GM18517 (cell line): ENCODE results near the gene GLT1D1.
A peak's percentile ranks its signal among the peaks of the same experiment; 100 is the strongest.

ENCODE experiments used
- ATAC-seq: cut with Tn5 transposase; IDR thresholded peaks from one replicate; pipeline ENCODE4 v1.9.1; 2021; ENCODE audit warnings: mild to moderate bottlenecking, moderate library complexity; ENCODE audit not compliant: unreplicated experiment

The GLT1D1 gene

DNA sequence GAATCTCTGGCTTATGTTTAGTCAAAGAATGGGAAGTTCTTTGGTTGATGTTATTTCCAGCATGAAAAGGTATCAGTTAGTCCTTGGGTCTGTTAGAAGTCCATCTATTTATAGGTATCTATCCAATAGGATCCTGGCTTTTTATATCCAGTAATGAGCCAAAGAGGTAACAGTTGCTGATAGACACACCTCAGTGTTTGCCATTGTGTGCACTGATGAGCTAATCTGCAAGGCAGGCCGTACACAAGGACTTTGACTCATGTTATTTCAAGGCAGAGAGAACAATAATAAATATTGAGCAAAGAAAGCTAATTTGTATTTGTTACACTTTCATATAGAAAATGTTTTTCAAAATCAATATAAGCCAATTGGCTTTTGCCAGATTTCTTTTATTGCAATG is 56.4 kb downstream of the GLT1D1 start:
- no peak for ATAC-seq

- no peak for ATAC-seq
Observed at GRCh38 chr12:128910629-128911028, 57.4 kb downstream of the GLT1D1 start.

DNA sequence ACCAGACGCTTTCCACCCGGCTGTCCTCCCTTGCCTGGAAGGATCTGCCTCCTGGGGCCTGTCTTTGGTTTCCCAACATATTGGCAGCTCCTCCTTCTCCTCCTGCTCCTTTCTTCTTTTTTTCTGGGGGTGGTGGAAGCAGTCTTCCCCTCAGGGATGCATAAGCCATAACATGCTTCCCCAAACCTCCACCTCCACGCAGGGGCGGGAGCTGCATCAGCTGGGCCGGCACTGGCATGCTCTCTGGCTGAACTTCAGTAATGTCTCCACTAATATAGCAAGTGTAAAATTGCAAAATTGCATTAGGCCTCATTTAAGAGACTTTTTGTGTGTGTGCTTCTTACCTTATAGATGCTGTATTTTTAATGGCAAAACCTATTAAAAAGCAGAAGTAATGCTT is 58.6 kb downstream of the GLT1D1 start:
- ATAC-seq: no peak

GRCh38 chr12:128914908-128915563 is 61.8 kb downstream of the GLT1D1 start:
- peak; percentile 98 for ATAC-seq

- no peak for ATAC-seq
Observed at GRCh38 chr12:128916425-128916824, 63.1 kb downstream of the GLT1D1 start.

DNA sequence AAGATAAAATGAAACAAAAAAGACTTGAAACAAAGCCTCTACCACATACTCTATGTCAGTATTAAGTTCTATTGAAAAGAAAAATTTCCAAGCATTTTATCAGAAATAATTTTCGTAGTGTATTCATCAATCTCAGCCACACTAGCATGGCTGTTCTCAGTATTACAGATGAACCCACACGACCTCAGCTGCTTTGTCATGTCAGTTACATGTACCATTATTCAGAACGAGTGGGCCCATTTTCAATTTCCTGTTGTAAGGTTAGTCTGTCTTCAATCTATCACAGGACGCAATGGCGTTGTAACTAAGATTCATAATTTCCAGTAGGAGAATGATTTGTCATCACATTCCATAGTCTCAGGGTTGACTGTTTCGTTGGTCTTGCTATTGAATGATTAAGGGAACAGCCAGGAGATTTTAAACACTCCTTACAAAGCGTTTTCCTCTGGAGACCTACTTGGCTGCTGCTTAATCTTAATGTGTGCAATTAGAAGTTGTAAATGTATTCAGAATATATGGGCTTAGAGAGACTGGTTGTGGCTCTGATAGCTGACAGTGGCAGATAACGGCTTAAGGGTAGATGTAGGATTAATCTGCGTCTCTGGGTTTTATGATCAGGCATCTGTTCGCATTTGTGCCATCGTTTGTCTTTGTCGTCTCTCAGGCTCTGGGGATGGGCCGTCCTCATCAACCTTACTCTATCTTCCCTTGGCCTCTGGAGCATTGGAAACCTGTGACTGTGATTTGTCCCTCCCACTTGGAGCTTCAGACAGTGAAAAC is 65.4 kb downstream of the GLT1D1 start:
- ATAC-seq: no peak

DNA sequence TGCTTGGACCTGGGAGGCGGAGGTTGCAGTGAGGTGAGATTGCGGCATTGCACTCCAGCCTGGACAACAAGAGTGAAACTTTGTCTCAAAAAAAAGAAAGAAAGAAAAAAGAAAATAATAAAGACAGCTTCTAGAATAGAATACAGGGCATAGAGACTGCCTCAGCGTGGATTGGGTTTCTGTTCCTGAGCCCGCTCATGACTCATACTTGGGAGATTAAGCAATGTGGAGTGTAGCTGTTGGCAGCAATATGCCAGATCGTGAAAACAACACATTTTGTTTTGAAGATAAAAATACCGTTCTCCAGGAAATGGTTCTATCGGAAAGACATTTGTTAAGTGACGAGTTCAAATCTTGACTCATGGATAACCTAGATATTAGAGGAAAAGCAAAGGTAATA is 67.2 kb downstream of the GLT1D1 start:
- ATAC-seq: no peak

DNA sequence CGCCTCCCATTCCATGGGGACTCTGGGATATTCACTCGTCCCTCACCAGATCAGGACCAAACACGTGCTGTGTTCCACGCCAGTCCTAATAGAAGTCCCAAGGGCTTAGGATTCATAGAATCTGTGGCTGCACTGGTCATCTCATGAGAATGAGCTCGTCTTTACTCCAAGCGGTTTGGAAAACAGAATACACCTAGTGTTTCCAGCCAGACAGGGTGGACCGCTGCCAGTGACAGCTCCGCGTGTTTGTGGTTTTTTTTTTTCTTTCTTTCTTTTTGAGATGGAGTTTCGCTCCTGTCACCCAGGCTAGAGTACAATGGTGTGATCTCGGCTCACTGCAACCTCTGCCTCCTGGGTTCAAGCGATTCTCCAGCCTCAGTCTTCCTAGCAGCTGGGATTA is 75.1 kb downstream of the GLT1D1 start:
- ATAC-seq: no peak

- ATAC-seq: no peak
Observed at GRCh38 chr12:128929057-128929456, 75.8 kb downstream of the GLT1D1 start.

DNA sequence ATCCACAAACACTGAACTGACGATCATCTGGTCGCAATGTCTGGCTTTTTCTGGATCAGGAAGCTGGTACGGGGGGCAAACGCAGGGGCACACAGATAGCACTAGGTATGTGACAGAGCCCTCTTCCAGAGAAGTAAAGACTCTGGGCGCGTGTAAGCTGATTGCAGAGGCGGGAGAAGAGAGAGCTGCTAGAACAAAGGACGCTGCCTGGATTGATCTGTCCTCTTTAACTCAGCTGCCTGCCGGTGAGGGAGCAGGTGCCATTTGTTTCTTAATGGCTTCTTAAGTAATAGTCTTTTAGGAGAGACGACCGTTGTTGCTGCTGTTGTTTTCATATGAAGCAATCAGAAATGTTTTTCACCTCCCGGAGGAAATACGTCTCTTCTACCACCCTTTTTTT is 77.3 kb downstream of the GLT1D1 start:
- no peak for ATAC-seq

DNA sequence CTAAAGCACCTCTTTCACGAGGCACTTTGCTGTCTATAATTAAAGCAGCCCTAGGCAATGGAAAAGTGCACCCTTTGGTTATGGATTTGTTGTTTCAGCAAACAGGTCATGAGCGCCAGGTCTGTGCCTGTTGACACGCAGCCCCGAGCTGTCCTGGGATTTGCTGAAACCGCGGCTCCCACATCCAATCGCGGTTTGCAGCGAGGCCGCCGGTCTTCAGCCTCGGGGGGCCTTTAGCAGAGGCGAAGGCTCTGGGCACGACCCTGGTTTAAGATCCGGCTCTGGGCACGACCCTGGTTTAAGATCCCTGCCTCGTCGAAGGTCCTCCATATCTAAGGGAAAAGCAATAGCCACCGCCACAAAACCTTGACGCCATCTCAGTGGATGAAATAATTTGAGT is 79.2 kb downstream of the GLT1D1 start:
- ATAC-seq: no peak

DNA sequence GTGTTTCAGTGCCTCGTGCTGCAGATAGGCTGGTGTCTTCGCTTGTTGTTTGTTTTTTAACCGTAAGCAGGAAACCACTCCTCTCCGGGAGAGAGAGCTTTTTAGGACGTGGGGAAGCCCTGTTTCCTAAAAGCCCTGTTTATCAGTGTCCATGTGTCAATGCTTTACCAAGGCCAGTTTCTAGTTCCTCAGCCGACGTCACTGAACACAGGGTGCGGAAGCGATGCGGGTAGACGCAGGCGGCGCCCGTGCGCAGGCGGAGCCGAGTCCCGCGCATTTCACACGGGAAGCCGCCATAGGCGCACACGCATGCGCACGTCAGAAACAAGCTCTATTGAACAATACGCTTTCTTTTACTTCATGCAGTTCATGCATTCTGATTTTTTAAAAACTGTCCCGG is 79.8 kb downstream of the GLT1D1 start:
- no peak for ATAC-seq

DNA sequence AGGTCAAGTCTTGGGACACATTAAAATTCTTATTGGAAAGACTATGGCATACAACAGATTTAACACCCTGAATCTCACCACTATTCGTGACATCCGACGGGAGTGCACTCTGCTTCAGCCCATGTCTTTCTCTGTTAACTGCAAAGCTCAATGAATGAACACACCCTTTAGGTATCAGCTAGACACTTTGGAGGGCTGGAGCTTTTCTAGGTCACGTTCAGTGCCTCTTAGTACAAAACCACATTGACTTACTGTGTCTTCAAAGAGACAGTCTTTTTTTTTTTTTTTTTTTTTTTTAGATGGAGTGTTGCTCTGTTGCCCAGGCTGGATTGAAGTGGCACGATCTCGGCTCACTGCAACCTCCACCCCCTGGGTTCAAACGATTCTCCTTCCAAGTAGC is 80.6 kb downstream of the GLT1D1 start:
- no peak for ATAC-seq

DNA sequence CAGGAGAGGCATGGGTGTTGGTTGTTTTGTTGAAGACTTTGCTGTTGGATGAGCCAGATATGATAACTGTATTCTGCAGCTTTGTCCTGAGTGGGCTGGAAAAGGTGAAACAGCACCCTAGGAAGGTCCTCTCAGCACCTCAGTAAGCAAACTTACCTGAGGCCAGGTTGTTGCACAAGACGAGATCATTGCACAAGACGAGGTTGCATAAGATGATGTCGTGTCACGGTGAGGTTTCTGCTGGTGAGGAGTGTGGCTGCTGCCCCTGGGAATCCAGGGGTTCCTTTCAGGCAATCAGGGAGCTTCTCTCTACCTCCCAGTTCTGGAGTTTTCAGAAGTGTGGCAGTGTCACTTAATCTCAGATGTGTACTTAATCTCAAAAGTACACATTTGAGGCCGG is 85.6 kb downstream of the GLT1D1 start:
- no peak for ATAC-seq

DNA sequence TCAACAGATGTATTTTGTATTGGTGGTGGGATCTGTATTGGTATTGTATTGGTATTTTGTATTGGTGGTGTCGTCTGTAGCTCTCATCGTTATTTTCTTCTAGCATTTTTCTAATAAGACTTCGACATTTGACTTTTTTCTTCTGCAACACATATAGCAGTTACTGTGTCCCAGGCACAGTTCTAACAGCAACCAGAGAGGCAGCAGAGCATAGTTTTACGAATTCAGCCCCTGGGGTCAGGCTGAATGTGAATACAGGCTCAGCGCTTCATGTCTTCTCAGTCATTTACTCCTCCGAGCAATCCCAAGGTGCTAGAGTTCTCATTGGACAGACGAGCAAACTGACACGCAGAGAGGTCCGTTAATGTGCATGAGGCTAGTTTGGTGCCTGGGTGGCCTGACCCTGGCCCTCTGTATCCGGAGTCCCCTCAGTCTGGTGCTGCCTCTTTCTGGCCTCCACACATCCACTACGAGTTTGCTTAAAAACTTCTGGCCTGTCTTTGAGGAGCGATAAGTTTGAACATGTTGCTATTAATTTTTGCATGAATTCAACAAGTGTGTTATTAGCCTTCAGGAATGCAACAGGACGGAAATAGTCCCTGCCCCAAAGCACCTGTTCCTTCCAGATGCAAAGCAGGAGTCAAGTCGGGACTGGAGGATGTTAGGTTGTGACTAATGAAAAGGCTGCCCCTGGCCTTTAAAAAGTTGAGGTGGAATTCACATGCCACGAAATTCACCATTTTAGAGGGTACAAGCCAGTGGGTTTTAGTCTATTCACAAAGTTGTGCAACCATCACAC is 87.0 kb downstream of the GLT1D1 start:
- no peak for ATAC-seq

GRCh38 chr12:128940974-128941373 is 87.7 kb downstream of the GLT1D1 start:
- no peak for ATAC-seq

- no peak for ATAC-seq
Observed at GRCh38 chr12:128942960-128943477, 89.7 kb downstream of the GLT1D1 start.

DNA sequence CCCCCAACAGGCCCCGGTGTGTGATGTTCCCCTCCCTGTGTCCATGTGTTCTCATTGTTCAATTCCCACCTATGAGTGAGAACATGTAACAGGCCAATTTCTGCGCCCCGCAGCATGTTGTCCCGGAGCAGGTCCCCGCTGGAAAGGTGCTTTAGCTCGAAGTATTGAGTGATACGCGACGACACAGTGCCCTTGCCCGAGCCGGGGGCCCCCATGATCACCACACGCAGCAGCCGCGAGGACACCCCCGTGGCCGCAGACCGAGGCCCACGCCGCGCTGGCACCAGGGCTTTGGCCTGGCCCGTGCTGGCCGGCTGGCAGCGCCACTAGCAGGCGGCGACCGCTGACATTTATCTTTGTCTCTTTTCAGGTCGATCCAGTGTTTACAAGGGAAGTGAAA is 91.7 kb downstream of the GLT1D1 start:
- ATAC-seq: no peak

- ATAC-seq: no peak
Observed at GRCh38 chr12:128947209-128947608, 93.9 kb downstream of the GLT1D1 start.

DNA sequence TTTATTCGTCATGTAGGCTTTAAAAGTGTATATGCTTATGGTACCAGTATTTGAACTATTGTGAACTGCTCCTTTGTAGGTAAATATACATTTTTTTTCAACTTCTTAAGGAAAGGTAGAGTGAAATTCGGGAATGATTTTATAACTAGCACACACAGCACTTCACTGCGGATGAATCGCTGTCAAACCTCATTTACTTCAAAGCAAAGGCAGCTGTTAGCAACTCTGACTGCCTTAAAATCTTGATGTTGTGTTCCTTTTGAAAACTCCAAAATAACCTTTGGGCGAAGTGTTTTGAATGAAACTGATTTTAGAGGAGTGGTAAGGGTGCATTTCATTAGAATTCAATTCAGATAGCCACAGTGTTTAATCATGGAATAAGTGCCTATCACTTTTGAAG is 95.8 kb downstream of the GLT1D1 start:
- ATAC-seq: no peak

DNA sequence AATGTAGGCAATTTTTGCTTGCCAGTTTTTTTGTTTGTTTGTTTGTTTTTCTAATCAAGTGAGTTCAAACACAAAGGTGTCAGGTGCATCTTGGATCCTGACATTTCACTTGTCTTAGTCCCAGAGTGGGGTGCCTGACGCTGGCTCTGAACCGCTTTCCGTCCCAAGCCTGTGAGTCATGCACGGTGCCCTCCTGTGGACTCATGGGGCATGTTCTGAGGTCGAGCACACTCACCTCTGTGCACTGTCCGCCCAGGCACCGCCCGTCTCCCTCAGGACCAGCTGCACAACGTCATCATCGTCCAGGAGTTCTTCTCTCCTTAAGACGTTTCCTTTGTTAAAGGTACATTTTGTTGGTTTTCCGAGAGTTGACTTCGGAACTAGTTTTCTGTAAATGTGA is 98.2 kb downstream of the GLT1D1 start:
- ATAC-seq: no peak

GRCh38 chr12:128956755-128957154 is 103.5 kb downstream of the GLT1D1 start:
- ATAC-seq: no peak
